Left lung (tissue), 10 donors: Measurements from ENCODE around the gene APEH. TPM values are rescaled to one million over a fixed set of nuclear protein-coding genes. Genes with fewer than 3 reads are reported as not detected.

Experiments
- ATAC-seq: fragments of 200-7000 bp; cut with Tn5 transposase; one replicate; pipeline ENCODE4 v1.9.1; 2020; ENCODE audit warnings: moderate library complexity
- DNase-seq, 4 donors: peaks; one replicate each; pipeline ENCODE4 v3.0.0-alpha.2; 2013 to 2020
- H3K27ac ChIP-seq, 2 donors: fragments of 200-600 bp; sonication (generic) in 1 of 2; one replicate each; pipeline versions ENCODE4 v1.5.0 to v1.8.0; 2020 to 2021
- H3K27me3 ChIP-seq, 2 donors: fragments of 200-600 bp; sonication (generic) in 1 of 2; one replicate each; pipeline versions ENCODE4 v1.5.0 to v1.8.0; 2020 to 2021
- H3K36me3 ChIP-seq, 2 donors: fragments of 200-600 bp; sonication (generic) in 1 of 2; one replicate each; pipeline versions ENCODE4 v1.5.0 to v1.8.0; 2020 to 2021
- H3K4me1 ChIP-seq, 2 donors: fragments of 200-600 bp; one replicate each; pipeline ENCODE4 v1.8.0; 2021
- H3K4me3 ChIP-seq, 2 donors: fragments of 200-600 bp; sonication (generic) in 1 of 2; one replicate each; pipeline versions ENCODE4 v1.5.0 to v1.8.0; 2020 to 2021; ENCODE audit warnings: mild to moderate bottlenecking in 1 of 2
- H3K9me3 ChIP-seq, 2 donors: fragments of 200-600 bp; sonication (generic) in 1 of 2; one replicate each; pipeline versions ENCODE4 v1.5.0 to v1.8.0; 2020 to 2021
- CTCF ChIP-seq, 2 donors: fragments of 200-600 bp; sonication (generic) in 1 of 2; IDR thresholded peaks; one replicate each; pipeline versions ENCODE4 v1.5.0 to v1.8.0; 2021; ENCODE audit warnings: antibody characterized with exemption in 2 of 2
- intact Hi-C, 2 donors: fragments of 100-400 bp; cut with DNase I; formaldehyde crosslinking; loops; one replicate each; pipeline versions ENCODE4 v1.11.2 to v1.14.2; 2022
- polyA plus RNA-seq, 6 donors: library from polyadenylated mRNA; unstranded; fragments of 120-200 nt; gene quantifications; one replicate each; pipeline ENCODE4 v1.2.1, GENCODE V29; 2013; ENCODE audit not compliant: insufficient read length in 6 of 6
- total RNA-seq, 2 donors: library from RNA; stranded (reverse); fragmentation: NEBNext Ultra II Directional; extraction: Animal tissue kit (Norgen Biotek cat#: 25700); gene quantifications; one replicate each; pipeline ENCODE4 v1.2.1, GENCODE V29; 2021
- donor health status: DM: no; HTN: yes; CAD: no.
- donor health status: DM: no; HTN: no; CAD: no.

The APEH gene
- total and polyA plus RNA-seq, 8 donors, result 88.6 to 122 (median 105) TPM

GRCh38 chr3:49648354-49649019 lies 25.7 kb upstream of the APEH start:
- H3K27me3 ChIP-seq, result no peaks in the 10 kb centered on the region
- no peaks in the 10 kb centered on the region for H3K9me3 ChIP-seq
- H3K36me3 ChIP-seq, result no peaks in the 10 kb centered on the region
- no peak overlapping the region for H3K4me3 ChIP-seq
- no peak for ATAC-seq
- DNase-seq, result peak in 1 of 4 donors; percentile 31
- intact Hi-C loops, result no loop called here
- H3K4me1 ChIP-seq, result no peaks in the 10 kb centered on the region
- TF ChIP-seq CTCF (IDR thresholded peaks at IDR 0.05), result no peak
- H3K27ac ChIP-seq, result no peak overlapping the region

- Histone ChIP-seq H3K27me3 (no peaks in the 10 kb centered on the region), H3K4me3 (no peak overlapping the region), H3K9me3 (no peaks in the 10 kb centered on the region), H3K36me3 (no peaks in the 10 kb centered on the region), H3K4me1 (no peaks in the 10 kb centered on the region), H3K27ac (no peak overlapping the region)
- TF ChIP-seq CTCF (IDR thresholded peaks at IDR 0.05), result no peak
- peak in 1 of 4 donors; percentile 20 for DNase-seq
- intact Hi-C loops, result no loop called here
- no peak for ATAC-seq
Measured at GRCh38 chr3:49649576-49649975, 24.6 kb upstream of the APEH start.

DNA sequence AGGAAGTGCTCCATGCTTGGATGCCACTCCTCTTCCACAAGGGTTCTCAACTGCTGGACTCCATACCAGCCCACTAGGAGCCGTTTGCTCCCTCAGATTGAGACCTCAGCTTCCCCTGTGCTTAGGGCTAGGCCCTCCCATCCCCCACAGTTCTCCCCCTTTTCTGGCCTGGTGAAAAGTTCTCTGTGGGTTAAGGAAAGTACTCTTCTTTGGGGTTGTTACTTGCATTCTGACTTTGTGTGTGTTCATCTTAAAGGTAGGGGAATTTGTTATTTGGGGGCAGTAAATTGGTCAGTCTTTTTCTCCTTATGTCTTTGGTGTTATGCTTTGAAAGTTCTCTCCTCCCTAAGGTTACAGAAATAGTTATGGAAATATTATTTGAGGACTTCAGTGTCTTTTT lies 24.0 kb upstream of the APEH start:
- intact Hi-C loops, result no loop called here
- no peak for TF ChIP-seq CTCF (IDR thresholded peaks at IDR 0.05)
- Histone ChIP-seq H3K4me3 (no peak overlapping the region), H3K9me3 (no peaks in the 10 kb centered on the region), H3K27me3 (no peaks in the 10 kb centered on the region), H3K27ac (no peak overlapping the region), H3K36me3 (no peaks in the 10 kb centered on the region), H3K4me1 (no peaks in the 10 kb centered on the region)
- DNase-seq (peak in 1 of 4 donors; percentile 0), ATAC-seq (peak; percentile 36)

- Histone ChIP-seq H3K27ac (no peak overlapping the region), H3K9me3 (no peaks in the 10 kb centered on the region), H3K27me3 (no peaks in the 10 kb centered on the region), H3K4me3 (no peak overlapping the region), H3K4me1 (no peaks in the 10 kb centered on the region), H3K36me3 (no peaks in the 10 kb centered on the region)
- intact Hi-C loops, result no loop called here
- no peak for TF ChIP-seq CTCF (IDR thresholded peaks at IDR 0.05)
- DNase-seq (peak in 1 of 4 donors; percentile 22), ATAC-seq (no peak)
Measured at GRCh38 chr3:49650637-49651036, 23.5 kb upstream of the APEH start.

DNA sequence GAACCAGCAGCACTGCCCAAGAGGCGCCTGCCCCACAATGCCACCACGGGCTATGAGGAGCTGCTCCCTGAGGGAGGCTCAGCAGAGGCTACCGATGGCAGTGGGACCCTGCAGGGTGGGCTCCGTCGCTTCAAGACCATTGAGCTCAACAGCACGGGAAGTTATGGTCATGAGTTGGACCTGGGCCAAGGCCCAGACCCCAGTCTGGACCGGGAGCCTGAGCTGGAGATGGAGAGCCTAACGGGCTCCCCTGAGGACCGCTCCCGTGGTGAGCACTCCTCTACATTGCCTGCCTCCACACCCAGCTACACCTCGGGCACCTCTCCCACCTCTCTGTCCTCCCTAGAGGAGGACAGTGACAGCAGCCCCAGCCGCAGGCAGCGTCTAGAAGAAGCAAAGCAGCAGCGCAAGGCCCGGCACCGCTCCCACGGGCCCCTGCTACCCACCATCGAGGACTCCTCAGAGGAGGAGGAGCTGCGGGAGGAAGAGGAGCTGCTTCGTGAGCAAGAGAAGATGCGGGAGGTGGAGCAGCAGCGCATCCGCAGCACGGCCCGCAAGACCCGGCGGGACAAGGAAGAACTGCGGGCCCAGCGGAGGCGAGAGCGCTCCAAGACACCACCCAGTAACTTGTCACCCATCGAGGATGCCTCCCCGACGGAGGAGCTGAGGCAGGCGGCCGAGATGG lies 21.8 kb upstream of the APEH start:
- no peak overlapping the region for H3K4me3 ChIP-seq
- no peak for TF ChIP-seq CTCF (IDR thresholded peaks at IDR 0.05)
- H3K27me3 ChIP-seq, result no peaks in the 10 kb centered on the region
- DNase-seq (peak in 1 of 4 donors; percentile 69), ATAC-seq (no peak)
- H3K36me3 ChIP-seq, result no peaks in the 10 kb centered on the region
- no peak overlapping the region for H3K27ac ChIP-seq
- H3K4me1 ChIP-seq, result no peaks in the 10 kb centered on the region
- H3K9me3 ChIP-seq, result no peaks in the 10 kb centered on the region
- intact Hi-C loops, result no loop called here
